GM18502 (cell line): Measurements from ENCODE around the gene CDC16.
"Not testable (repeated sequence)": the region's sequence is repeated elsewhere in the genome, so short reads cannot be mapped to it uniquely, and the experiment has no call there.

Experiments
- ATAC-seq: cut with Tn5 transposase; IDR thresholded peaks from one replicate; pipeline ENCODE4 v1.9.1; 2021; ENCODE audit warnings: mild to moderate bottlenecking; ENCODE audit not compliant: unreplicated experiment, poor library complexity

Gene CDC16

DNA sequence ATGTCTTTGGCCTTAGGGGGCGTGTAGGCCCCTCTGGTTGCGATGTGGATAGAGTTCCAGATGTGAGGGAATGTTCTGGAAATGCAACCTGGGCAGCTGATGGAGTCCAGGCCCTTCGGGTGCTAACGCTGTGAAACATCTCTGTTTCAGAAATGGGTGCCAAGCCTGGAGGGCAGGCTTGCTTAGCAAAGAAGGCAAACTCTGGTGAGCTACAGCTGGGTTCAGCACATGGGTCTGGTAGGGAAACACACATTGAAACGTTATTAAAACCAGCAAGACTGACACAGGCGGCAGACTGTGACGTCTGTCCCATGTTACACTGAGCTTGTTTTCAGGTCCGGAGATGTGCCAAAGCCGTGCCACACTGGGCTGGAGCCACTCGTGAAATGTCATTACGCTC is 8.6 kb upstream of the CDC16 start:
- no peak for ATAC-seq

DNA sequence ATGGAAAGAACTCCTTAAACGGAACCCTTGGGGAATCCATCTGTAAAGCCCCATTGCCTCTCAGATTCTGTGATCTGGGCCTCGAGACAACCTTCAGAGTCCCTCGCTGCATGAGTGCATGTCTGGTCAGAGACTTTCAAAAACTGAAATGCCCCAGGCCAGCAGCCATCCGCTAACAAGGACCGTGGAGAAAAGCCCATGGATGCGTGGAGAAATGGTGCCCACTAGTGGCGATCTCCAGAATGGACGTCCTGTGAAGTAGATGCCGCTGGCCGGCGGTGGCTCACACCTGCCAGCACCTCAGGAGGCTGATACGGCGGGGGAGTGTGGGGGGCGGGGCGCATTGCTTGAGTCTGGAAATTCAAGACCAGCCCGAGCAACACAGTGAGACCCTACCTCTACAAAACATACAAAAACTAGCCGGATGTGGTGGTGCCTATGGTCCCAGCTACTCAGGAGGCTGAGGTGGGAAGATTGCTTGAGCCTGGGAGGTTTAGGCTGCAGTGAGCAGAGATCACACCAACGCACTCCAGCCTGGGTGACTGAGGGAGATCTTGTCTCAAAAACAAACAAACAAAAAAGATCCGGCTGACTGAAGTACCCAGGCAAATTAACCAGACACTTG is 7.9 kb upstream of the CDC16 start:
- peak; percentile 88 for ATAC-seq

DNA sequence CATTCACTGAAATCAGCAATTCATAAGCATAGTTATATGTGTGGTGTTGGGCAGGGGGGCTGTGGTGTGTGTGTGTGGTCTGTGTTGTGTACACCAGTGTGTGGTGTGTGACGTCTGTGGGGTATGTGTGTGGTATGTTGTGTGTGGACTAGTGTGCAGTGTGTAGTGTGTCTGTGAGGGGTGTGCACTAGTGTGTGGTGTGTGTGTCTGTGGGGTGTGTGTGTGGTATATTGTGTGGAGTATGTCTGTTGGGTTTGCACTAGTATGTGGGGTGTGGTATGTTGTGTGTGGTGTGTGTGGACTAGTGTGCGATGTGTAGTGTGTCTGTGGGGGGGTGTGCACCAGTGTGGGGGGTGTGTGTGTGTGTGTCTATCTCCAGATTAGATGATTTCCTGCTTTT is 7.2 kb upstream of the CDC16 start:
- no peak for ATAC-seq

DNA sequence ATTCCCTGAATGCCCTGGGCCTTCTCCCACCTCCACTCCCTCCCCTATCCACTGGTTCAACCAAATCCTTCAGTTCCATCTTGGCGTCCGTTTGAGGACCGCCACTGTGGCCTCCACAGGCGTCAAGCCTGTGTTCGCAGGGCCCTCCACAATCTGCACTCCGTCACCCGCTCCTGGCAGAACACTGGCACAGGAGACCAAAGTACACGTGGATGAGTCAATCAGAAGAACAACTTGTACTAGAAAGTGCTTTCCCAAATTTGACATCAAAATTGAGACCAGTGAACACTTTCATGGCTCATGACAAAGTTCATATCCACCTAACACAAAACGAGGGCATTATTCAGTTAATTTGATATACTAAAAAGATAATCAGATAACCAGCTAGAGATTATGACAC is 6.5 kb upstream of the CDC16 start:
- no peak for ATAC-seq

DNA sequence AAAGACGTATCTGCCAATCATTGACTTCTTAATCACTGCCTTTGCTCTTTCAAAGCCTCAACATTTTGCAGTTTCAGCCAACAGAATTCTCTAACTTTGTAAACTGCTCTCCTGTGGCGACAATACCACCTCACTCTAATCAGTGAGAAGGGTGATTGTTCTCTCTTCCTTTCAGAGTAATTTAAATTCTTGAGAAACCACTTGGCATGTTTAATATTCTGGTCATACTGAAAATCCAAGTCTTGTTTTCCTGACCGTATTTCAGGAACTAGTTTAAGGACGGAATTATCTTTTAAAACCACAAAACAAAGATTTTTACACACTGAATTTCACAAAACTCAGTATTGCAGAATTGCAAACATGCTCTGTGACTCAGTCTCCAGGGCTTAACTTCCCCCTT is 5.2 kb upstream of the CDC16 start:
- ATAC-seq, result no peak

DNA sequence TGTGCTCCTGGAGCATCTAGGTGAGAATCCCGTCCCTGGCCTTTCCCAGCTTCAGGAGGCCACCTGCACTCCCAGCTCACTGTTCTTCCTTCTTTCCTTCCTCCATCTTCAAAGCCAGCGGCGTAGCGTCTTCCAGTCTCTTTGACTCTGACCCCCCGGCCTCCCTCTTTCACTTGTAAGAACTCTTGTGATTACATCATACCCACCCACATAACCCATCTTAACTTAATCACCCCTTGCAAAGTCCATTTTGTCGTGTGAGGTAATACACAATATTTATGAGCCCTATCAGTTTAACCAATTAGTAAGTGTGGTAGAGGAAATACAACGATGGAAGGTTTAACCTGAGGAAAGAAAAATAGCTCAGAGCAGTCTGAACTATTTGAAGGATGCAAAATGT is 4.6 kb upstream of the CDC16 start:
- no peak for ATAC-seq

DNA sequence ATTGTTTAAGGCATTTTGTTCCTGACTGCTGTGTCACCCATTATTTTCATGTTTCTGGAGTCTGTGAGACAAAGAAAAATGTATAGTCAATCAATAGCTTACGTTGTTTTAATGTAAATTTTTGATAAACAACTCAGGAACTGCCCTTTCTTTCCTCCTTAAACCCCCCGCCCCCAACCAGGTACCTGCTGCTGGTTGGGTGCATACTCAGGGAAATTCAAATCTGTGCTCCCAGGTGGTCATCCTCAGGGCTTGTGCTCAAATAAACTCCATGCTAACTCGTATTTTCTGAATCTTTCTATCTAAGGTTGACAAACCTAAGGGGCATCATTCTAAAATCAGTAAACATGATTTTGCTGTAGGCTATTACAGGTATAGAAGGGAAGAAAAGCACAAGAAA is 4.1 kb upstream of the CDC16 start:
- no peak for ATAC-seq

DNA sequence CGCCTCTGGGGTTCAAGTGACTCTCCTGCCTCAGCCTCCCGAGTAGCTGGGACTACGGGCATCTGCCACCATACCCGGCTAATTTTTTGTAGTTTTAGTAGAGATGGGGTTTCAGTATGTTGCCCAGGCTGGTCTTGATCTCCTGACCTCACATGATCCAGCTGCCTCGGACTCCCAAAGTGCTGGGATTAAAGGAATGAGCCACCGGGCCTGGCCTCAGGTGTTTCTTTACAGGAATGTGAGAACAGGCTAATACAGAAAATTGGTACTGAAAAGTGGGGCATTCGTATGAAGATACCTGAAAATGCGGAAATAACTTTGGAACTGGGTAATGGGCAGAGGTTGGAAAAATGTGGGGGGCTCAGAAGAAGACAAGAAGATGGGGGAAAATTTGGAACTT is 2.8 kb upstream of the CDC16 start:
- ATAC-seq, result no peak

DNA sequence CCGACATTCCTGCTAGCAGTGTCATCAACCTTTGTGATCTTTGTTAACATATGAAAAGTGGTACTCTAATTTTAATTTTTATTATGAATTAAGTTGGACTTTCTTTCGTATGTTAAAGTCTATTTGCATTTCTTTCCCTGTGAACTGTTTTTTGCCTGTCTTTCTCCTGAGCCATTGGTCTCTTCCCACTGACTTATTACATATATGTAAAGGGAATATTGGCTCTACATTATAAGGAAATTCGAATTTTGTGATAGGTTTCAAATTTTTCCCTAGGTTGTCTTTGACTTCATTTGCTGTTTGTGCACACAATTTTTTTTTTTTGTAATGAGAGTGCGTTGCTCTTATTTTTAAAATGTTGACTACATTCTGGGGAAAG is 442 bp upstream of the CDC16 start:
- no peak for ATAC-seq

DNA sequence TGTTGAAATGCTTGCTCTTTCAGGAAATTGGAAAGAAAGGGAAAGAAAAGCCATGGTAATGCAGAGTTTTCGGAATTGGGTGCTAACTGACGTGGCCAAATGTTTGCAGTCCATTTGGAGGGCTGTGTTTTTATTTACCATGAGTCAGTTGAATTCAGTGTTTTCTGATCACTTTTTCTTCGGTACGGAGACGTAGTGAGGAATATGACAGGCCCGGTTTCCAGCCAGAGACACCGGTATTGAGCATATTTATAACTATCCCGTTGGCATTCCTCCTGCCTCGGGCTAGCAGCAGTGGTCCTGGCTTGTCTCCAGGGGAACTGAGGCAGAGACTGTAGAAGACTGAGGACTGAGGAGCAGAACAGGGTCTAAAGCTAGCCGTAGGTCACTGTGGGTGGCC is 1.0 kb downstream of the CDC16 start:
- no peak for ATAC-seq

DNA sequence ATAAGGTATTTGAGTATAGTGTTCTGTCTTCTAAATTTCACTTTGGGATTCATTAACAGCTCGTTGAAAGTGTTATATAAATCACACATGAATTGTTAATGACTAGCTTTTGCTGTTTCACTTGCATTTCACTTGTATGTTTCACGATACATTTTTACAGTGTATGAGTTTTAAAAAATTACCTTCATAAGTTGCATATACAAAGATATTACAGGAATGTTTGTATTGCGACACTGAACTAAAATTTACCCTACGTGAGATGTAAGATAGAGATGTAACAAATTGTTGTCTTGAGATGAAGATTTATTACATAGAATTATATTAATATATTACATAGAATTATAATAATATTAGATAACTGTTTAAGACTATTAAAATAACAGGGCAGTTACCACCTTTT is 1.5 kb downstream of the CDC16 start:
- no peak for ATAC-seq

DNA sequence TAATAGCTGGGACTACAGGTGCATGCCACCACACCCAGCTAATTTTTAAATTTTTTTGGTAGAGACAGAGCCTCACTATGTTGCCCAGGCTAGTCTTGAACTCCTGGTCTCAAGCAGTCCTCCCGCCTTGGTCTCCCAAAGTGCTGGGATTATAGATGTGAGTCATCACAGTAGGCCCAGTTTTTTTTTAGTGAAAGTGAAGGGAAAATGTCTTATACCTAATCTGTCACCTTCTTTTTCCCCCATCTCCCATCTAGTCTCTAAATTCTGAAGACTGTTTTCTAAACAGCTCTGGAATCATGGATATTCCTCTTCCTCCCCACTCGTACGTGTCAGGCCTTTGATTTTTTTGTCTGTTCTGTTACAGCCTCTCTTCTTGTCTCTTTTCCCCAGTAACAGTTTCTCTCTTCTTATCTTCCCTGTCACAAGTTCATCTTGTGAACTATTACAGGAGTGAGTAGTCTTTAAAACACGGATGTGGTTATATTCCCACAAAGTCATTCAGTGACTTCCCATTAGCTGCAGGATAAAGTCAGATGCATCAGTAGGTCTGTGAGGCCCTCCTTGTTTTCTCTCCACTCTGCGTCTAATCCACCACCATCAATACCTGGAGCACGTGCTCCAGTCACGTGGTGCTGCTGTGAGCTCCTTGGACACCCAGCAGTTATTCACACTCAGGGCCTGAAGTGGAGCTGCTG is 2.9 kb downstream of the CDC16 start:
- no peak for ATAC-seq

DNA sequence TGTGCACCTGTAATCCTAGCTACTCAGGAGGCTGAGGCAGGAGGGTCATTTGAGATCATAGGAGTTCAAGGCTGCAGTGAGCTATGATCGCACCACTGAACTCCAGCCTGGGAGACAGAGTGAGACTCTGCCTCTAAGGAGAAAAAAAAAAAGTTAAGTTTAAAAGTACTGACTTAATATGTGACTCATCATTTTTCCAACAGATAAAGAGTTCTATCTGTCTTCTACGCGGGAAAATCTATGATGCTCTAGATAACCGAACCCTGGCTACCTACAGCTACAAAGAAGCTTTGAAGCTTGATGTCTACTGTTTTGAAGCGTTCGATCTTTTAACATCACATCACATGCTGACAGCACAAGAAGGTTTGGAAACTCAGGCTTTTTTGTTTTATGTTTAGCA is 7.2 kb downstream of the CDC16 start:
- ATAC-seq, result no peak

DNA sequence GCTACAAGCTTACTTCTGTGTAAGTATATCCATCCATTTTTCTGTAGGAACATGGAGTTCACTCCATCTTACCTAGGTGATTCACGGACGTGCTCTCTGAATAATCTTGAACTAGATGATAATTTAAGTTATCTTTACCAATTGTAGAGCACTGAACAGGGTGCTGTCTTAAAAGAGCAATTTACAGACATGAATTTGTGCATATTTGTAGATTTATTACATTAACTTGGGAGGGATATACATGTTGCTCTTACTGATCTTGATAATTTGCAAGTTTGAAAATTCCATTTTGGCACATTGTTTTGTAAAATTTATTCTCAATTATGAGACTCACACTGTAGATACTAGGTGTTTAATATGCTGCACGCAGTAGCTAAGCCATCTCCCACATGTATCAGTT is 9.3 kb downstream of the CDC16 start:
- no peak for ATAC-seq

DNA sequence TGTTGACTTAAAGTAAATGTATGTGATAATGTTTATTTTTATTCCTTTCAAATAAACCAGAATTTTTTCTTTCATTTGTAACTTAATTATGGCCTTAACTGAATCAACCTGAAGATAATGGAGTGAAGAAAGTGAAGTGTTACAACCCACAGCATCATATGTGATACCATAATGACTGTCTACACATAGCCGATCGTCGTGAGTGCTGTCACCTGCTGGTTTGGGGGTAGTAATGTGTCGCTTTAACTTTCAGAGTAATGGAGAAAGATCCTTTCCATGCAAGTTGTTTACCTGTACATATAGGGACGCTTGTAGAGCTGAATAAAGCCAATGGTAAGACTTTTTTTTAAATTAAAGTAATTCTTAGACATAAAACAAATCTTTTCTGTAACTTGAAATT is 9.9 kb downstream of the CDC16 start:
- ATAC-seq, result no peak

DNA sequence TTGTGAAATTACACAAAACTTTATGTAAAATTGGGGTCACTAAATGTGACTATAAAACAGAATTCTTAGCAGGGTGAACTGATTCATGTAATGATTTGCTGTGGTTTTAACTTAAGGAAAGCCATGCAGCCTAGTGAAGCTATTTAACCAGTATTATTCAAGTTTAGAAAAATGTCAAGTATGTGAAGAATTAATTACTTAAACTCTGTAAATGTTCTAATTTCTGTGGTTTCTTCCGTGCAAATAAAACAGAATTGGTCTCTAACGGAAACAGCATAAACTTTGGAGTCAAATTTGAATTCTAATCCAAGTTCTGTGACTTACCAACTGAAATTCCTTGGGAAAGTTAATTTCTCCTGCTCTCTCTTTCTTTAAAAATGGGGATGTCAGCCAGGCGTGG is 13.3 kb downstream of the CDC16 start:
- no peak for ATAC-seq

DNA sequence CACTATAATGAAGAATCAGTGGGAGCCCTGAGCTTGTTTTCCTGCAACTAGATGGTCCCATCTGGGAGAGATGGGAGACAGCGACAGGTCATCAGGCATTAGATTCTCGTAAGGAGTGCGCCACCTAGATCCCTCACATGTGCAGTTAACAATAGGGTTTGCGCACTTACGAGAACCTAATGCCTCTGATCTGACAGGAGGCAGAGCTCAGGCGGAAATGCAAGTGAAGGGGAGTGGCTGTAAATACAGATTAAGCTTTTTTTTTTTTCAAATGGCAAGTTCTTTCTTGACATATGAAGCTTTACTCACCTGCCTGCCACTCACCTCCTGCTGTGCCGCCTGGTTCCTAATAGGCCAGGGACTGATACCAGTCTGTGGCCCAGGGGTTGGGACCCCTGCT is 14.4 kb downstream of the CDC16 start:
- ATAC-seq, result no peak

DNA sequence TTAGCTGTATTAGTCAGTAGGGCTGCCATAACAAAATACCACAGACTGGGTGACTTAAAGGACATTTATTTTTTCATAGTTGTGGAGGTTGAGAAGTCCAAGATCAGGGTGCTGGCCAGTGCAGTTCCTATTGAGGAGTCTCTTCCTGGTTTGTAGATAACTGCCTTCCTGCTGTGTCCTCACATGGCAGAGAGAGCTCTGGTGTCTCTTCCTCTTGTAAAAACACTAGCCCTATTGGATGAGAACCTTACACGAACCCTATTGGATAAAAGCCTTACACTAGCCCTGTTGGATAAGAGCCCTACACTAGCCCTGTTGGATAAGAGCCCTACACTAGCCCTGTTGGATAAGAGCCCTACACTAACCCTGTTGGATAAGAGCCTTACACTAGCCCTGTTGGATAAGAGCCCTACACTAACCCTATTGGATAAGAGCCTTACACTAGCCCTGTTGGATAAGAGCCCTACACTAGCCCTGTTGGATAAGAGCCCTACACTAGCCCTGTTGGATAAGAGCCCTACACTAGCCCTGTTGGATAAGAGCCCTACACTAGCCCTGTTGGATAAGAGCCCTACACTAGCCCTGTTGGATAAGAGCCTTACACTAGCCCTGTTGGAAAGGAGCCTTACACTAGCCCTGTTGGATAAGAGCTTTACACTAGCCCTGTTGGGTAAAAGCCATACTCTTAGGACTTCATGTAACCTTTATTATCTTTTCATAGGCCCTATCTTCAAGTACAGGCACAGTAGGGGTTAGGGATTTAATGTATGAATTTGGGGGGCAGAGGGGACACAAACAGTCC is 17.1 kb downstream of the CDC16 start:
- not testable (repeated sequence) for ATAC-seq

DNA sequence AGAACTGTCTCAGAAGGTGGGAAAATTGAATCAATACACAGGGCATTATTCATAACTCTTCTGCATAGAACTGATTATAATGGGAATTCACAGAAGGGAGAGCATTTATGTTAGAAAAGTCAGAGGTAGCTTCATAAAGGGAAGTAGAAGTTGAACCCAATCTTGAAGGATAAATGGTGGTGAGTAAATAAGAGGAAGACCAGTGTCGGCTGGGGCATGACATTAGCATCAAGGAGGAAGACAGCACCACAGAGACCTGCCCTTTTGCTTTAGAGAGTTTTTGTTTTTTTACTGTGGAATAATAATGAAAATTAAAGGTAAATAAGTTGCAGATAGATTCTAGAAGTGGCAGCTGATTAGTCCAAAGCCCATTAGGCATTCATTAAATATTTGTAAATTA is 21.9 kb downstream of the CDC16 start:
- ATAC-seq, result no peak

DNA sequence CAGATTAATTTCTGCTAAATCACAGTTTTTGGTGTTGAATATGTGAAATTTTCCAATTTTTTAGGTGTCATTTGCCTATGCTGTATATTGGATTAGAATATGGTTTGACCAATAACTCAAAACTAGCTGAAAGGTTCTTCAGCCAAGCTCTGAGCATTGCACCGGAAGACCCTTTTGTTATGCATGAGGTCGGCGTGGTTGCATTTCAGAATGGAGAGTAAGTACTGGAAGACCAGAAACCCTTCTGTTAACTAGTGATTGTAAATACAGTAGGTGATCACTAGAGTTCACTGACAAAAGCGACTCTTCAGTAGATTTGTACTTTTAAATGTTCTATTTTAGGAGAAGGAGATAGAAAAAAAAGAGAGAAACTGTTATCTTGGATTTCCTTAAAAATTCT is 22.3 kb downstream of the CDC16 start:
- ATAC-seq, result no peak

DNA sequence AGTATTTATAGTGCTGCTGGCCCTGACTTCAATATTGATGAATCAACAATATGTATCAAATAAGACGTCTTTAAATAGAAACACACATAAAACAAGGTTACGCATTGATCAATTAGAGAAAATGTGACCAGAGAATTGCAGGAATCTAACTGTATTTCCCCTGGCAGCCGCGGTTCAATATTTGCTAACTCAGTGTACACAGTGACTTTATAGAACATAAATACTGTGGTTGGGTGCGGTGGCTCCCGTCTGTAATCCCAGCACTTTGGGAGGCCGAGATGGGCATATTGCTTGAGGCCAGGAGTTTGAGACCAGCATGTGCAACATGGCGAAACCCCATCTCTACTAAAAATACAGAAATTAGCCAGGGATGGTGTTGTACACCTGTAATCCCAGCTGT is 23.9 kb downstream of the CDC16 start:
- ATAC-seq, result no peak

DNA sequence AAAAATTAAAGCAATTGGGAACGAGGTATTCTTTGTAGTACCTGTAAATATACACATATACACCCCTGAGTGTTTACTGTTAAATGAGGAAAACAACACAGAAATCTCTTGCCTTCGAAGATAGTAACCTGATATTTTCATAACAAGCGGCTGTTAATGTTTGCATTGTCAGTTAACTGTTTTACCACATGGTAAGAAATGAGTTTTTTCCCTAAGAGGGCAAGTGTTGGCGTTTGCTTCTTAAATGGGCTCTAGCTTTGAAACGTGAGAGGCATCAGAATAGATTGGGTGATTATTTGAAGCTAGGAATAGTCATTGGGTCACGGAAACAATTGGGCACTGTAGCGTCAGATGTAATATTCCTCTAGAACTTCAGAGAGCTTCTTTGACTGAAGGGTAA is 24.7 kb downstream of the CDC16 start:
- no peak for ATAC-seq
